ENCODE measurements around the gene POU2F2. TPM values are rescaled to one million over a fixed set of nuclear protein-coding genes. Genes with fewer than 3 reads are reported as not detected.
A peak's percentile ranks its signal among the peaks of the same experiment; 100 is the strongest.

Gene POU2F2
- total RNA-seq, 1 experiment from 2014 or later, result 0.89 TPM

- peak; percentile 83 for DNase-seq (ENCODE audit: low read depth, low spot score)
- BruUV-seq (replicated peaks), result no TSS peak
- no peaks in the 10 kb centered on the region for H3K79me2 ChIP-seq (ENCODE audit: insufficient read depth, low read length)
- H4K20me1 ChIP-seq (ENCODE audit: insufficient read depth), result no peaks in the 10 kb centered on the region
- CTCF ChIA-PET, result interaction anchor here (1.0 to 2.8 kb wide), 6 partner anchors 16 to 332 kb away, joined by 3 to 10 read pairs (median 6); partner anchors contain the start of gene GSK3A
- H3K9me3 ChIP-seq (ENCODE audit: control insufficient read depth in 1 of 2, insufficient read depth in 1 of 2, low read depth in 1 of 2, low read length in 2 of 2), result no peaks in the 10 kb centered on the region
- no peaks in the 10 kb centered on the region for H3K36me3 ChIP-seq (ENCODE audit: control insufficient read depth in 1 of 2, insufficient read depth in 2 of 2, low read length in 2 of 2)
- H3K27me3 ChIP-seq (ENCODE audit: insufficient read depth, low read length), result peaks cover 16% of the 10 kb centered on the region; the same call in 1 of the 2 replicates
- POLR2A ChIA-PET, result interaction anchor here (1.4 to 1.6 kb wide), 2 partner anchors 15 to 33 kb away, joined by 3 to 4 read pairs; partner anchors contain the start of gene ZNF574
- H3K9ac ChIP-seq (ENCODE audit: low read length), result no peak overlapping the region
- TF ChIP-seq SP1 (IDR thresholded peaks at IDR 0.05; ENCODE audit: low read depth) (no peak), YY1 (IDR thresholded peaks at IDR 0.05; ENCODE audit: extremely low read depth, insufficient replicate concordance, low read depth, low read length) (peak; percentile 57), SIN3A (IDR thresholded peaks at IDR 0.05; ENCODE audit: low read depth) (no peak), CBX3 (IDR thresholded peaks at IDR 0.05; ENCODE audit: low read depth) (no peak), RAD21 (IDR thresholded peaks at IDR 0.05; ENCODE audit: low read depth) (peak; percentile 100), CTCF (IDR thresholded peaks at IDR 0.05 in 2 of 3, conservative IDR thresholded peaks at IDR 0.05 in 1 of 3; ENCODE audit: borderline replicate concordance in 1 of 3, insufficient read depth in 1 of 3, low read depth in 2 of 3, low read length in 2 of 3) (peak; percentile 100), CEBPB (IDR thresholded peaks at IDR 0.05; ENCODE audit: low read depth) (no peak), JUND (IDR thresholded peaks at IDR 0.05) (no peak), SRF (IDR thresholded peaks at IDR 0.05; ENCODE audit: low read depth) (no peak)
- H3K4me2 ChIP-seq (ENCODE audit: low read length), result no peak overlapping the region
- H3K27ac ChIP-seq (ENCODE audit: low read depth, low read length), result no peak overlapping the region
- H3K4me3 ChIP-seq (replicated peaks in 1 of 2; ENCODE audit: low read depth in 1 of 2, low read length in 2 of 2), result no peak overlapping the region
- peaks cover 14 to 27% of the 10 kb centered on the region in 2 experiments for H3K4me1 ChIP-seq (ENCODE audit: control insufficient read depth in 1 of 2, insufficient read depth in 2 of 2, low read length in 2 of 2)
- peak; percentile 91 for ATAC-seq
- H2AFZ ChIP-seq (ENCODE audit: low read depth, low read length, poor library complexity, severe bottlenecking), result no peak overlapping the region
- intact Hi-C loops (cut with micrococcal nuclease), result loop anchor here (1.0 to 5.0 kb wide), 5 partner anchors 76 to 329 kb away; partner anchors contain the start of gene MEGF8
- RAD21 ChIA-PET (ENCODE audit: low non-redundant PET in 1 of 2, low total read pairs in 2 of 2, uncharacterized antibody in 2 of 2, unreplicated experiment in 2 of 2), result interaction anchor here (0.6 kb wide), 2 partner anchors 30 to 238 kb away, joined by 3 to 4 read pairs; no protein-coding TSS in a partner anchor
- no peaks in the 10 kb centered on the region for H3K9me2 ChIP-seq (ENCODE audit: insufficient read depth)
Observed at GRCh38 chr19:42108527-42109389, 23.5 kb downstream of the POU2F2 start.
